Fibroblast of pulmonary artery (primary cell): ENCODE data around the gene USP30.

Experiments used
- DNase-seq: peaks from one replicate; pipeline ENCODE4 v3.0.0-alpha.2; 2010; ENCODE audit warnings: low read depth
- H3K4me3 ChIP-seq: replicated peaks from 2 replicates; pipeline ENCODE4 v1.5.1; 2011; ENCODE audit warnings: low read depth, mild to moderate bottlenecking, control low read depth, low read length, moderate library complexity
- CTCF ChIP-seq: IDR thresholded peaks from 2 replicates; pipeline ENCODE4 v1.5.1; 2011; ENCODE audit warnings: mild to moderate bottlenecking, control low read depth, low read length, inconsistent platforms; ENCODE audit errors: missing control alignments

Gene USP30

GRCh38 chr12:109052414-109053323, at the start of gene USP30:
TSS of gene USP30 (plus strand) at chr12:109052576. CDS start at chr12:109052679, 103 bp downstream.
- TF ChIP-seq CTCF: no peak
- H3K4me3 ChIP-seq: peak within 1 kb of the TSS; percentile 95

GRCh38 chr12:109004017-109004416, 48.4 kb upstream of the USP30 start:
- H3K4me3 ChIP-seq: no peak overlapping the region
- TF ChIP-seq CTCF: no peak
- no peak for DNase-seq

More at GRCh38 chr12:109052414-109053323, at the start of gene USP30:
- DNase-seq: peak; percentile 91

- no peak for TF ChIP-seq CTCF
- no peak for DNase-seq
- no peak overlapping the region for H3K4me3 ChIP-seq
Measured at GRCh38 chr12:109009766-109010165, 42.6 kb upstream of the USP30 start.

- no peak overlapping the region for H3K4me3 ChIP-seq
- no peak for DNase-seq
- no peak for TF ChIP-seq CTCF
Measured at GRCh38 chr12:109010259-109010658, 42.1 kb upstream of the USP30 start.

- no peak overlapping the region for H3K4me3 ChIP-seq
- no peak for DNase-seq
- no peak for TF ChIP-seq CTCF
Measured at GRCh38 chr12:109014984-109015765, 37.2 kb upstream of the USP30 start.

- no peak for DNase-seq
- H3K4me3 ChIP-seq: no peak overlapping the region
- no peak for TF ChIP-seq CTCF
Measured at GRCh38 chr12:109016016-109016415, 36.4 kb upstream of the USP30 start.
